Activated CD8-positive, alpha-beta T cell treated with anti-CD3 and anti-CD28 coated beads for 36 hours (primary cell): ENCODE data around the gene PRDM5. TPM values are rescaled to one million over a fixed set of nuclear protein-coding genes. Genes with fewer than 3 reads are reported as not detected.

Experiments used
- ATAC-seq: fragments of 200-7000 bp; cut with Tn5 transposase; one replicate; pipeline ENCODE4 v1.10.0; 2021; ENCODE audit warnings: mild to moderate bottlenecking, moderate library complexity
- CTCF ChIA-PET: fragments of 350-600 bp; sonication (Branson Sonifier 250); formaldehyde crosslinking; loops from one replicate; lab custom pipeline; 2021; ENCODE audit warnings: antibody characterized with exemption; lab: Charles Lee
- POLR2A ChIA-PET: fragments of 350-600 bp; sonication (Branson Sonifier 250); formaldehyde crosslinking; loops from one replicate; lab custom pipeline; 2021; ENCODE audit warnings: antibody characterized with exemption; lab: Charles Lee
- DNase-seq: peaks from one replicate; pipeline ENCODE4 v3.0.0-alpha.2; 2020
- H3K27ac Mint-ChIP-seq: one replicate; pipeline ENCODE4 v1.8.0; 2021; ENCODE audit warnings: mild to moderate bottlenecking, mixed read lengths
- H3K27me3 Mint-ChIP-seq: one replicate; pipeline ENCODE4 v1.8.0; 2021; ENCODE audit warnings: mixed read lengths
- H3K36me3 Mint-ChIP-seq: one replicate; pipeline ENCODE4 v1.8.0; 2021; ENCODE audit warnings: low read depth, mixed read lengths
- H3K4me1 Mint-ChIP-seq: one replicate; pipeline ENCODE4 v1.8.0; 2021; ENCODE audit warnings: low read depth, mixed read lengths
- H3K4me3 Mint-ChIP-seq: one replicate; pipeline ENCODE4 v1.8.0; 2021; ENCODE audit warnings: mild to moderate bottlenecking, moderate library complexity, mixed read lengths
- H3K9me3 Mint-ChIP-seq: one replicate; pipeline ENCODE4 v1.8.0; 2021; ENCODE audit warnings: mixed read lengths
- intact Hi-C: fragments of 100-400 bp; cut with micrococcal nuclease; formaldehyde crosslinking; loops from one replicate; pipeline ENCODE4 v1.10.0; 2022
- total RNA-seq, 2 experiments: library from RNA; stranded (reverse); gene quantifications; one replicate each; pipeline ENCODE4 v1.2.3, GENCODE V29; 2021
- TF ChIP-seq, protein P1 (sequence below): fragments of 200-600 bp; IDR thresholded peaks from one replicate; pipeline ENCODE4 v1.8.0; 2022; ENCODE audit warnings: antibody characterized with exemption, mild to moderate bottlenecking

PRDM5 gene
- total RNA-seq, 2 experiments from 2014 or later, result 0.51 to 0.52 TPM

DNA sequence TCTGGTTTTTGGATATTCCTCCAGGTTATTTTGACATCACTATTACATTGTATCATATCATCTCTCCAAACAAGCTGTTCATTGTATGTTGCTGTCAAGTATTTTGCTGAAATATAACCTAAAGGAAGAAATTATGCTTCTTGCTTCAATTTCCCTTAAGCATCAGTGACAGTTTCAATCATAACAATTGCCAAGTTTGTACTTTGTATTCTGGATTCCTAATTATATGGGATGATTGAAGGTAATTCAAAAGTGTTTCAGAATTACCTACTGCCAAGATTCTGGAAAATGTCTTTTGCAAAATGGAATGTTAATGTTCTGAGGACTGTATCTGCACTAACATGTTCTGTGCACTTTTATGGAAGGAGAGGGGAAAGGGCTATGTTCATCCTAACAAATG lies 228.7 kb downstream of the PRDM5 start:
- no peaks in the 10 kb centered on the region for H3K9me3 Mint-ChIP-seq

DNA sequence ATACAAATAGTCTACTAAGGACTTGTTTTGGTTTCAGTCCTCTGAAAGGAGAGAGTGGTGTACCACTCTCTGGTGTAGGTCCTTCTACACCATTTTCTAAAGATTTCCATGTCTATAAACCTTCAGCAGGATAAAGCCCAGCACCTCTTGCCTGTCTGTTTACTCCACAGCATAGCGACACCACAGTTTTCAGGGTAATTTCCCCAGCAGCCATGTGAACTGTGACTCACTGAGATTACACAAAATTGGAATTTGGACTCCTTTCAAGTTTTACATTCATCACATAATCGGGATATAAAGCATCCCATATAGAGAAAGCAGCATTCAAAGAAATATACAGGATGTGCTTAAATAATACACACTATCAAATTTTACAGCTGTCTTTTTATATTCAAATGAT lies 229.6 kb downstream of the PRDM5 start:
- DNase-seq (no peak), ATAC-seq (no peak)
- ChIA-PET POLR2A (no interaction called here), CTCF (no interaction called here)
- intact Hi-C loops, result no loop called here
- H3K4me1 Mint-ChIP-seq, result no peaks in the 10 kb centered on the region
- no peaks in the 10 kb centered on the region for H3K36me3 Mint-ChIP-seq
- H3K27ac Mint-ChIP-seq, result no peak overlapping the region
- TF ChIP-seq, protein P1, sequence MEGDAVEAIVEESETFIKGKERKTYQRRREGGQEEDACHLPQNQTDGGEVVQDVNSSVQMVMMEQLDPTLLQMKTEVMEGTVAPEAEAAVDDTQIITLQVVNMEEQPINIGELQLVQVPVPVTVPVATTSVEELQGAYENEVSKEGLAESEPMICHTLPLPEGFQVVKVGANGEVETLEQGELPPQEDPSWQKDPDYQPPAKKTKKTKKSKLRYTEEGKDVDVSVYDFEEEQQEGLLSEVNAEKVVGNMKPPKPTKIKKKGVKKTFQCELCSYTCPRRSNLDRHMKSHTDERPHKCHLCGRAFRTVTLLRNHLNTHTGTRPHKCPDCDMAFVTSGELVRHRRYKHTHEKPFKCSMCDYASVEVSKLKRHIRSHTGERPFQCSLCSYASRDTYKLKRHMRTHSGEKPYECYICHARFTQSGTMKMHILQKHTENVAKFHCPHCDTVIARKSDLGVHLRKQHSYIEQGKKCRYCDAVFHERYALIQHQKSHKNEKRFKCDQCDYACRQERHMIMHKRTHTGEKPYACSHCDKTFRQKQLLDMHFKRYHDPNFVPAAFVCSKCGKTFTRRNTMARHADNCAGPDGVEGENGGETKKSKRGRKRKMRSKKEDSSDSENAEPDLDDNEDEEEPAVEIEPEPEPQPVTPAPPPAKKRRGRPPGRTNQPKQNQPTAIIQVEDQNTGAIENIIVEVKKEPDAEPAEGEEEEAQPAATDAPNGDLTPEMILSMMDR, result no peak
- H3K27me3 Mint-ChIP-seq, result no peaks in the 10 kb centered on the region
- no peaks in the 10 kb centered on the region for H3K9me3 Mint-ChIP-seq
- H3K4me3 Mint-ChIP-seq, result no peak overlapping the region

More for the DNA sequence above, 228.7 kb downstream of the PRDM5 start:
- H3K27ac Mint-ChIP-seq, result no peak overlapping the region
- intact Hi-C loops, result no loop called here
- H3K4me1 Mint-ChIP-seq, result no peaks in the 10 kb centered on the region
- ATAC-seq (no peak), DNase-seq (no peak)
- H3K36me3 Mint-ChIP-seq, result no peaks in the 10 kb centered on the region
- TF ChIP-seq, protein P1, result no peak
- no peaks in the 10 kb centered on the region for H3K27me3 Mint-ChIP-seq
- CTCF ChIA-PET, result no interaction called here
- H3K4me3 Mint-ChIP-seq, result no peak overlapping the region
- POLR2A ChIA-PET, result no interaction called here

DNA sequence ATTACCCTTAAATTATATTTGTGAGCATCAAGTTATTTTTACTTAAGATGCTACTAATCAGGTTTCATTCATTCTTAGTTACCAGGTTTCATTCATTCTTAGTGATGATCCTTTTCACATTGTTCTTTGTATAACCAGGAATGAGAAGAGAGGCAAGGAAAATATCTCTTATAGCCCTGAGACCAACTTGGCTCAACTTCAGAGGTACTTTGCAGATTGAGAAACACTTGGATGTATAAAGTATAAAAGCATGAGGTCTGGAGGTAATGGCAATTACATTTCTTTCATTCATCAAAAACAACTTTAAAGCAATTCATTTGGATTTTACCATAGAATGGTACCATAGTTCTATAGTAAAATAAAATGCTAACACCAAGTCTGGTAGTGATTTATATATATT lies 231.0 kb downstream of the PRDM5 start:
- H3K36me3 Mint-ChIP-seq, result no peaks in the 10 kb centered on the region
- intact Hi-C loops, result no loop called here
- no peaks in the 10 kb centered on the region for H3K9me3 Mint-ChIP-seq
- H3K4me3 Mint-ChIP-seq, result no peak overlapping the region
- no peaks in the 10 kb centered on the region for H3K4me1 Mint-ChIP-seq
- no peak for ATAC-seq
- CTCF ChIA-PET, result no interaction called here
- no peak overlapping the region for H3K27ac Mint-ChIP-seq
- TF ChIP-seq, protein P1, result no peak
- POLR2A ChIA-PET, result no interaction called here
- H3K27me3 Mint-ChIP-seq, result peaks cover 2% of the 10 kb centered on the region
- DNase-seq, result no peak

DNA sequence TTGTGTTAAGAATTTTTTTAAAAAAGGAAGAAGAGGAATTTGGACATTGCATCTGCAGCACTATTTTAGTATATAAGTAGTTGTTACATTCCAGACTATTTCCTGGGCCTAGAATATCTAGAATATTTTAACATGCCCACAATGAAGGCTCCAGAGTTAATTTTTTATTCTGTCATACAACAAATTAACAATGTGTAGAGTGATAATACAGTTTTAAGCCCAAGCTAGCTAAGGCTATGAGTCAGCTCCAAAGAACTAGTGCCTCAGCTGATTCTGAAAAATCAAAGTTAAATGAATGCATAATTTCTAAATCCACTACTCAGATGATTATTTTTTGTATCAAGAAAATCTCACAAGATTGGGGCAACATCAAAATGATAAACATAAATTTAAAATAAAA lies 231.4 kb downstream of the PRDM5 start:
- Mint-ChIP-seq H3K9me3 (no peaks in the 10 kb centered on the region), H3K4me3 (no peak overlapping the region), H3K4me1 (no peaks in the 10 kb centered on the region), H3K27ac (no peak overlapping the region), H3K36me3 (no peaks in the 10 kb centered on the region), H3K27me3 (peaks cover 2% of the 10 kb centered on the region)
- ChIA-PET CTCF (no interaction called here), POLR2A (no interaction called here)
- ATAC-seq, result no peak
- intact Hi-C loops, result no loop called here
- no peak for DNase-seq
- TF ChIP-seq, protein P1, result no peak

DNA sequence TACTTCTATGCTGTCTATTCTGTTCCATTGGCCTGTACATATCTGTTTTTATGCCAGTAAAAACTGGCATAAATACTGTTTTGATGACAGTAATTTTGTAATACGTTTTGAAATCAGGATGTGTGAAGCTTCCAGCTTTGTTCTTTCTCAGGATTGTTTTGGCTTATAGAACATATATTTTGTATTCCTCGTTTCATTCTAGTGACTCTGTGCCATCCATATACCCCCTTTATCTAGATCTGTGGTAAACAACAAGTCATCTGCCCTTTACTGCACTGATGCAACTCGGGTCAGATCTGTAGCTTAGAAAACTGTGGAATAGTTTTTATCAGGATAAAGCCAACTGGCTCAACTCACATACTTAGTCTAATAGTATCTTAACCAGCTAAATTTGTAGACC lies 233.7 kb downstream of the PRDM5 start:
- CTCF ChIA-PET, result no interaction called here

More for the DNA sequence above, 233.7 kb downstream of the PRDM5 start:
- intact Hi-C loops, result no loop called here
- no peaks in the 10 kb centered on the region for H3K4me1 Mint-ChIP-seq
- ATAC-seq (no peak), DNase-seq (no peak)
- TF ChIP-seq, protein P1, result no peak
- H3K36me3 Mint-ChIP-seq, result no peaks in the 10 kb centered on the region
- POLR2A ChIA-PET, result no interaction called here
- no peak overlapping the region for H3K27ac Mint-ChIP-seq
- H3K4me3 Mint-ChIP-seq, result no peak overlapping the region
- no peaks in the 10 kb centered on the region for H3K9me3 Mint-ChIP-seq
- peaks cover 3% of the 10 kb centered on the region for H3K27me3 Mint-ChIP-seq
